ENCODE results near the gene EPGN. TPM values are rescaled to one million over a fixed set of nuclear protein-coding genes. Genes with fewer than 3 reads are reported as not detected.
A peak's percentile ranks its signal among the peaks of the same experiment; 100 is the strongest.

EPGN gene
- total and polyA plus RNA-seq, 7 donors = 0.47 to 4.3 (median 1.5) TPM; not detected in 4

- WGBS, 3 donors = 86 to 89% (median 86%) methylated on average over 4 of the region's 4 CpGs
- Histone ChIP-seq H3K36me3 (ENCODE audit: insufficient read depth in 1 of 2, low read depth in 1 of 2) (no peaks in the 10 kb centered on the region), H3K27ac (no peak overlapping the region), H3K27me3 (ENCODE audit: insufficient read depth in 3 of 3, low read length in 2 of 3) (no peaks in the 10 kb centered on the region), H3K4me3 (no peak overlapping the region), H3K9me3 (no peaks in the 10 kb centered on the region), H3K4me1 (no peaks in the 10 kb centered on the region)
- DNase-seq = no peak
- TF ChIP-seq, protein P1, sequence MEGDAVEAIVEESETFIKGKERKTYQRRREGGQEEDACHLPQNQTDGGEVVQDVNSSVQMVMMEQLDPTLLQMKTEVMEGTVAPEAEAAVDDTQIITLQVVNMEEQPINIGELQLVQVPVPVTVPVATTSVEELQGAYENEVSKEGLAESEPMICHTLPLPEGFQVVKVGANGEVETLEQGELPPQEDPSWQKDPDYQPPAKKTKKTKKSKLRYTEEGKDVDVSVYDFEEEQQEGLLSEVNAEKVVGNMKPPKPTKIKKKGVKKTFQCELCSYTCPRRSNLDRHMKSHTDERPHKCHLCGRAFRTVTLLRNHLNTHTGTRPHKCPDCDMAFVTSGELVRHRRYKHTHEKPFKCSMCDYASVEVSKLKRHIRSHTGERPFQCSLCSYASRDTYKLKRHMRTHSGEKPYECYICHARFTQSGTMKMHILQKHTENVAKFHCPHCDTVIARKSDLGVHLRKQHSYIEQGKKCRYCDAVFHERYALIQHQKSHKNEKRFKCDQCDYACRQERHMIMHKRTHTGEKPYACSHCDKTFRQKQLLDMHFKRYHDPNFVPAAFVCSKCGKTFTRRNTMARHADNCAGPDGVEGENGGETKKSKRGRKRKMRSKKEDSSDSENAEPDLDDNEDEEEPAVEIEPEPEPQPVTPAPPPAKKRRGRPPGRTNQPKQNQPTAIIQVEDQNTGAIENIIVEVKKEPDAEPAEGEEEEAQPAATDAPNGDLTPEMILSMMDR (IDR thresholded peaks at IDR 0.05) = no peak
- intact Hi-C loops (cut with DNase I) = no loop called here
- no peak for ATAC-seq
Measured at GRCh38 chr4:74304095-74304625, 4.1 kb upstream of the EPGN start.

DNA sequence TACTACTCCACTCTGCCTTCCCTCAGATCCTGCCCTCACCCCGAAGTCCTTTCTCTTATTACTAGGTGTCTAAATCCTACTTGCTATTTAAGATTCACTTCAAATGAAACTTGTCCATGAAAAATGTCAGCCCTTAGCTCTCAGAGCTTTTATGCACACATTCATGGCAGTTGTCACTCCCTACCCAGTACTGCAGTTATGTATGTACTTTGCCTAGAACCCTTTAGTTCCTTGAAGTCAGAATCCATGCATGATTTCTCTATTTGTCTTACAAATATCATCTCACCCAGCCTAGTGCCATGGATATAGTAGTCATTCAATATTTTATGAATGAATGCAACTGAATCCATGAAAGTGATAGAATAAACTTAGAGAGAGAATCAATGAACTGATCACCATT, 3.3 kb upstream of the EPGN start:
- Histone ChIP-seq H3K36me3 (ENCODE audit: insufficient read depth in 1 of 2, low read depth in 1 of 2) (no peaks in the 10 kb centered on the region), H3K4me1 (no peaks in the 10 kb centered on the region), H3K9me3 (no peaks in the 10 kb centered on the region), H3K4me3 (no peak overlapping the region), H3K27ac (no peak overlapping the region), H3K27me3 (ENCODE audit: insufficient read depth in 3 of 3, low read length in 2 of 3) (no peaks in the 10 kb centered on the region)
- no peak for ATAC-seq
- DNase-seq = no peak
- TF ChIP-seq, protein P1 (IDR thresholded peaks at IDR 0.05) = no peak
- intact Hi-C loops (cut with DNase I) = no loop called here
- 89 to 93% (median 92%) methylated on average over 1 of the region's 1 CpG for WGBS, 3 donors

DNA sequence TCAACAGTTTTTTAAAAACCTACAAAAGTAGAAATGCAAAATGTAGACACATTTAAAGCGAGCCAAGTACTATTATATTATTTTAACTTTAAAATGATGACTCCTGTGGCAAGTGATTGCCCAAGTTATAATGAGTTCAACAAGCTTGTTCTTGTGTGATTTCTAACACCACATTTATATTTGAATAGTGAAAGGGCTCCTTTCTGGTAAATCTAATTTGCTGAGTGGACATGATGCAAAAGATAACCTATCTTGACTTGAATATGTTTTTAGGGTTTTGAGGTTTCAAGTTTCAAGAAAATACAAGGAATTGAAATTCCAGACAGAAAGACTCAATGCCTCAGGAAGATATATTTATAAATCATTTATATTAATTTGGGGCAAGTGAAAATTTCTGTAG, 1.1 kb upstream of the EPGN start:
- intact Hi-C loops (cut with DNase I) = no loop called here
- Histone ChIP-seq H3K4me1 (no peaks in the 10 kb centered on the region), H3K4me3 (no peak overlapping the region), H3K36me3 (ENCODE audit: insufficient read depth in 1 of 2, low read depth in 1 of 2) (no peaks in the 10 kb centered on the region), H3K9me3 (no peaks in the 10 kb centered on the region), H3K27ac (no peak overlapping the region), H3K27me3 (ENCODE audit: insufficient read depth in 3 of 3, low read length in 2 of 3) (no peaks in the 10 kb centered on the region)
- ATAC-seq (no peak), DNase-seq (no peak)
- 95 to 97% (median 96%) methylated on average over 1 of the region's 1 CpG for WGBS, 3 donors
- TF ChIP-seq, protein P1 (IDR thresholded peaks at IDR 0.05) = no peak

GRCh38 chr4:74309223-74309622, 953 bp downstream of the EPGN start:
- Histone ChIP-seq H3K36me3 (ENCODE audit: insufficient read depth in 1 of 2, low read depth in 1 of 2) (no peaks in the 10 kb centered on the region), H3K27me3 (ENCODE audit: insufficient read depth in 3 of 3, low read length in 2 of 3) (no peaks in the 10 kb centered on the region), H3K4me1 (no peaks in the 10 kb centered on the region), H3K9me3 (no peaks in the 10 kb centered on the region), H3K27ac (no peak overlapping the region), H3K4me3 (no peak overlapping the region)
- intact Hi-C loops (cut with DNase I) = no loop called here
- ATAC-seq (no peak), DNase-seq (no peak)
- TF ChIP-seq, protein P1 (IDR thresholded peaks at IDR 0.05) = no peak

DNA sequence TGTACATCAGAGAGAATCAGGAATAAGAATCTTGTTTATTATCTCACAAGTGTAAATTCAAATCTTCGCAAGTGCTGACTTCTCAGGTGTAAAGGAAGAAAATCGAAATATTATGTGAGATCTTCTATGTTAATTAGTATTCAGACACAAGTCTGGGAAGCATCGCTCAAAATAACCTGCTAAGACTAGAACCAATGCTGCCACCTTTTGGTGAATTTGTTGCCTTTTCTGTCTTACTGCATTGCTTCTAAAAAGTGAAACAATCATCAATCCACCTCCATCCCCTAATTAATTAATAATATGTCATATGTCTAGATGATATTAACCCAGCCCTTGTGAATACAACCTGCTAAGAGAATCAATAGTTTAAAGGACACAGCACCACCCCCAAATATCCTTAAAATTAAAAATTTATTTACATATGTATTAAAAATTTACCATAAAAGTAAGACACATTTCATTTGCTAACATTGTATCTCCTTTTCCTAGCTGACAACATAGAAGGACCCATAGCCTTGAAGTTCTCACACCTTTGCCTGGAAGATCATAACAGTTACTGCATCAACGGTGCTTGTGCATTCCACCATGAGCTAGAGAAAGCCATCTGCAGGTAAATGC, 3.5 kb downstream of the EPGN start:
- H3K4me3 ChIP-seq = no peak overlapping the region
- no peak overlapping the region for H3K27ac ChIP-seq
- H3K27me3 ChIP-seq (ENCODE audit: insufficient read depth in 3 of 3, low read length in 2 of 3) = no peaks in the 10 kb centered on the region
- no peaks in the 10 kb centered on the region for H3K9me3 ChIP-seq
- no peaks in the 10 kb centered on the region for H3K4me1 ChIP-seq
- TF ChIP-seq, protein P1 (IDR thresholded peaks at IDR 0.05) = peak; percentile 52
- no peaks in the 10 kb centered on the region for H3K36me3 ChIP-seq (ENCODE audit: insufficient read depth in 1 of 2, low read depth in 1 of 2)
- DNase-seq (no peak), ATAC-seq (no peak)
- intact Hi-C loops (cut with DNase I) = loop anchor here (2.0 to 10.0 kb wide), 2 partner anchors 83 to 117 kb away; no protein-coding TSS in a partner anchor
- WGBS, 3 donors = 33 to 34% (median 34%) methylated on average over 4 of the region's 4 CpGs
